PC-9 (cell line): Measurements from ENCODE around the gene ESPNL. TPM values are rescaled to one million over a fixed set of nuclear protein-coding genes. Genes with fewer than 3 reads are reported as not detected.

ENCODE experiments used
- BruUV-seq: library from RNA; stranded (reverse); fragments of 400-500 nt; replicated peaks from 2 replicates; lab custom pipeline; 2021; lab: Mats Ljungman, UMichigan
- CTCF ChIA-PET: fragments of 300-600 bp; sonication (Branson Sonifier 250); formaldehyde crosslinking; loops from one replicate; lab custom pipeline; 2022; ENCODE audit warnings: antibody characterized with exemption; lab: Charles Lee
- POLR2A ChIA-PET: fragments of 300-600 bp; sonication (Branson Sonifier 250); formaldehyde crosslinking; loops from one replicate; lab custom pipeline; 2022; ENCODE audit warnings: antibody characterized with exemption; ENCODE audit not compliant: unreplicated experiment; lab: Charles Lee
- DNase-seq, 2 experiments: peaks; one replicate each; pipeline versions ENCODE4 v3.0.0 to v3.0.0-alpha.2; 2015 to 2022; ENCODE audit warnings: mixed read lengths in 1 of 2
- H2AFZ ChIP-seq: fragments of 200-600 bp; sonication (generic); 2 replicates; pipeline ENCODE4 v1.8.1; 2017; ENCODE audit warnings: antibody characterized with exemption
- H3F3A ChIP-seq: fragments of 200-600 bp; sonication (generic); 2 replicates; pipeline ENCODE4 v1.8.1; 2017; ENCODE audit warnings: antibody characterized with exemption, mild to moderate bottlenecking, low read depth; ENCODE audit not compliant: insufficient read depth
- H3K27ac ChIP-seq: fragments of 200-600 bp; sonication (generic); 2 replicates; pipeline ENCODE4 v1.6.1; 2016; ENCODE audit warnings: mixed run types
- H3K27me3 ChIP-seq: fragments of 200-600 bp; sonication (generic); 2 replicates; pipeline ENCODE4 v1.6.1; 2016; ENCODE audit warnings: low read depth, mixed run types; ENCODE audit not compliant: insufficient read depth
- H3K36me3 ChIP-seq: fragments of 200-600 bp; sonication (generic); 2 replicates; pipeline ENCODE4 v1.6.1; 2016; ENCODE audit warnings: low read depth, mixed run types
- H3K4me1 ChIP-seq: fragments of 200-600 bp; sonication (generic); replicated peaks from 2 replicates; pipeline ENCODE4 v1.6.1; 2016; ENCODE audit warnings: mixed run types; ENCODE audit not compliant: insufficient read depth
- H3K4me2 ChIP-seq: fragments of 200-600 bp; sonication (generic); 2 replicates; pipeline ENCODE4 v1.6.1; 2017; ENCODE audit warnings: mixed run types
- H3K4me3 ChIP-seq: fragments of 200-600 bp; sonication (generic); 2 replicates; pipeline ENCODE4 v1.6.1; 2016; ENCODE audit warnings: mixed run types
- H3K79me2 ChIP-seq: fragments of 200-600 bp; sonication (generic); 2 replicates; pipeline ENCODE4 v1.6.1; 2017; ENCODE audit warnings: low read depth, mixed run types
- H3K9me2 ChIP-seq: fragments of 200-600 bp; sonication (generic); 2 replicates; pipeline ENCODE4 v1.8.1; 2017; ENCODE audit warnings: mild to moderate bottlenecking; ENCODE audit not compliant: insufficient read depth
- H3K9me3 ChIP-seq: fragments of 200-600 bp; sonication (generic); 2 replicates; pipeline ENCODE4 v1.8.1; 2016; ENCODE audit warnings: low read depth; ENCODE audit not compliant: insufficient read depth
- H4K20me1 ChIP-seq: fragments of 200-600 bp; sonication (generic); 2 replicates; pipeline ENCODE4 v1.8.1; 2017; ENCODE audit not compliant: insufficient read depth
- EZH2 ChIP-seq: fragments of 200-600 bp; sonication (generic); IDR thresholded peaks from 2 replicates; pipeline ENCODE4 v1.8.0; 2017; ENCODE audit warnings: antibody characterized with exemption, low read depth
- intact Hi-C: fragments of 100-400 bp; cut with micrococcal nuclease; formaldehyde crosslinking; loops from one replicate; pipeline ENCODE4 v1.10.0; 2022; ENCODE audit not compliant: unreplicated experiment
- total RNA-seq: library from RNA; stranded (reverse); gene quantifications from 2 replicates; pipeline ENCODE4 v1.2.3, GENCODE V29; 2021
- TF ChIP-seq, protein P1 (sequence below): fragments of 200-600 bp; sonication (generic); conservative IDR thresholded peaks from 2 replicates; pipeline ENCODE4 v1.6.1; 2017; ENCODE audit warnings: mixed run types, antibody characterized with exemption, mild to moderate bottlenecking, moderate library complexity

ESPNL gene
- total RNA-seq, 1 experiment from 2014 or later: 1.1 TPM

- BruUV-seq: no TSS peak
Observed at GRCh38 chr2:238098901-238099713, 1.0 kb upstream of the ESPNL start.

DNA sequence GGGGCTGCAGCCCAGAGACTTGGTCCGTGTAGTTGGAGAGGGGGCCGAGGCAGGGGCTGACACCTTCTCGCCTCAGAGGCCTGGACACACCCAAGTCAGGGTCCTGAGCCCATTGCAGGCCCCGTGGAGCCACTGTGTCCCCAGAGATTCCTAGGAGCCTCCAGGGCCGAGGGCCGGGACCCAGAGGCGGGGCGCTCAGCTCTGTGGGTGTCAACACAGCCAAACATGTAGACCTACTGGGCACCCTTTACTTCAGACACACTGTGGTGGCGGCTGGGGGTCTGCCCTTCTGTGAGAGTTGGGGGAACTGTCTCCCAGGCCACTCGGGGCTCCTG lies 459 bp upstream of the ESPNL start:
- peaks cover 10% of the 10 kb centered on the region for H3K4me1 ChIP-seq
- POLR2A ChIA-PET: interaction anchor here (0.5 kb wide), 2 partner anchors 9 to 624 kb away, joined by 3 read pairs; no protein-coding TSS in a partner anchor
- no peaks in the 10 kb centered on the region for H4K20me1 ChIP-seq
- no peaks in the 10 kb centered on the region for H3K9me3 ChIP-seq
- H3K79me2 ChIP-seq: no peaks in the 10 kb centered on the region
- intact Hi-C loops: no loop called here
- no peak overlapping the region for H2AFZ ChIP-seq
- CTCF ChIA-PET: interaction anchor here (0.5 to 0.6 kb wide), 2 partner anchors 27 to 117 kb away, joined by 3 read pairs; no protein-coding TSS in a partner anchor
- no peak for DNase-seq
- H3K27me3 ChIP-seq: no peaks in the 10 kb centered on the region
- H3F3A ChIP-seq: peaks cover 16% of the 10 kb centered on the region
- H3K4me2 ChIP-seq: no peak overlapping the region
- no peak overlapping the region for H3K4me3 ChIP-seq
- BruUV-seq: no TSS peak
- TF ChIP-seq EZH2: no peak
- TF ChIP-seq, protein P1, sequence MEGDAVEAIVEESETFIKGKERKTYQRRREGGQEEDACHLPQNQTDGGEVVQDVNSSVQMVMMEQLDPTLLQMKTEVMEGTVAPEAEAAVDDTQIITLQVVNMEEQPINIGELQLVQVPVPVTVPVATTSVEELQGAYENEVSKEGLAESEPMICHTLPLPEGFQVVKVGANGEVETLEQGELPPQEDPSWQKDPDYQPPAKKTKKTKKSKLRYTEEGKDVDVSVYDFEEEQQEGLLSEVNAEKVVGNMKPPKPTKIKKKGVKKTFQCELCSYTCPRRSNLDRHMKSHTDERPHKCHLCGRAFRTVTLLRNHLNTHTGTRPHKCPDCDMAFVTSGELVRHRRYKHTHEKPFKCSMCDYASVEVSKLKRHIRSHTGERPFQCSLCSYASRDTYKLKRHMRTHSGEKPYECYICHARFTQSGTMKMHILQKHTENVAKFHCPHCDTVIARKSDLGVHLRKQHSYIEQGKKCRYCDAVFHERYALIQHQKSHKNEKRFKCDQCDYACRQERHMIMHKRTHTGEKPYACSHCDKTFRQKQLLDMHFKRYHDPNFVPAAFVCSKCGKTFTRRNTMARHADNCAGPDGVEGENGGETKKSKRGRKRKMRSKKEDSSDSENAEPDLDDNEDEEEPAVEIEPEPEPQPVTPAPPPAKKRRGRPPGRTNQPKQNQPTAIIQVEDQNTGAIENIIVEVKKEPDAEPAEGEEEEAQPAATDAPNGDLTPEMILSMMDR: no peak
- H3K36me3 ChIP-seq: no peaks in the 10 kb centered on the region
- no peaks in the 10 kb centered on the region for H3K9me2 ChIP-seq
- no peak overlapping the region for H3K27ac ChIP-seq

More at GRCh38 chr2:238098901-238099713, 1.0 kb upstream of the ESPNL start:
- no peak overlapping the region for H2AFZ ChIP-seq
- peaks cover 10% of the 10 kb centered on the region for H3K4me1 ChIP-seq
- peak overlapping the region; percentile 53 for H3K4me2 ChIP-seq
- no peaks in the 10 kb centered on the region for H3K9me3 ChIP-seq
- H3K9me2 ChIP-seq: no peaks in the 10 kb centered on the region
- H3F3A ChIP-seq: peaks cover 16% of the 10 kb centered on the region
- no peaks in the 10 kb centered on the region for H3K27me3 ChIP-seq
- CTCF ChIA-PET: interaction anchor here (0.5 to 1.0 kb wide), 6 partner anchors 28 to 262 kb away, joined by 3 to 11 read pairs (median 7); partner anchors contain the start of gene SCLY
- no peaks in the 10 kb centered on the region for H3K36me3 ChIP-seq
- intact Hi-C loops: no loop called here
- H3K4me3 ChIP-seq: no peak overlapping the region
- DNase-seq: no peak
- no peaks in the 10 kb centered on the region for H4K20me1 ChIP-seq
- H3K79me2 ChIP-seq: no peaks in the 10 kb centered on the region
- H3K27ac ChIP-seq: no peak overlapping the region
- TF ChIP-seq, protein P1: no peak
- TF ChIP-seq EZH2: no peak
- POLR2A ChIA-PET: interaction anchor here (0.5 to 0.7 kb wide), 10 partner anchors 10 to 679 kb away, joined by 3 to 13 read pairs (median 4); no protein-coding TSS in a partner anchor

GRCh38 chr2:238100821-238101771 lies 956 bp downstream of the ESPNL start:
- ChIA-PET CTCF (no interaction called here), POLR2A (no interaction called here)
- Histone ChIP-seq H3F3A (peaks cover 16% of the 10 kb centered on the region), H3K36me3 (no peaks in the 10 kb centered on the region), H3K27ac (no peak overlapping the region), H3K79me2 (no peaks in the 10 kb centered on the region), H3K4me2 (no peak overlapping the region), H3K4me3 (no peak overlapping the region), H3K27me3 (no peaks in the 10 kb centered on the region), H3K9me2 (no peaks in the 10 kb centered on the region), H4K20me1 (no peaks in the 10 kb centered on the region), H3K9me3 (no peaks in the 10 kb centered on the region), H2AFZ (no peak overlapping the region), H3K4me1 (peaks cover 10% of the 10 kb centered on the region)
- no peak for DNase-seq
- intact Hi-C loops: no loop called here
- no peak for TF ChIP-seq EZH2
- TF ChIP-seq, protein P1: no peak
- BruUV-seq: no TSS peak
